HG03378 (cell line): ENCODE measurements around the gene FAM13A.
A peak's percentile ranks its signal among the peaks of the same experiment; 100 is the strongest.
"Not testable (repeated sequence)": the region's sequence is repeated elsewhere in the genome, so short reads cannot be mapped to it uniquely, and the experiment has no call there.

Source experiments
- ATAC-seq: cut with Tn5 transposase; IDR thresholded peaks from one replicate; pipeline ENCODE4 v1.9.1; 2021; ENCODE audit warnings: mild to moderate bottlenecking, moderate library complexity; ENCODE audit not compliant: unreplicated experiment

Gene FAM13A

DNA sequence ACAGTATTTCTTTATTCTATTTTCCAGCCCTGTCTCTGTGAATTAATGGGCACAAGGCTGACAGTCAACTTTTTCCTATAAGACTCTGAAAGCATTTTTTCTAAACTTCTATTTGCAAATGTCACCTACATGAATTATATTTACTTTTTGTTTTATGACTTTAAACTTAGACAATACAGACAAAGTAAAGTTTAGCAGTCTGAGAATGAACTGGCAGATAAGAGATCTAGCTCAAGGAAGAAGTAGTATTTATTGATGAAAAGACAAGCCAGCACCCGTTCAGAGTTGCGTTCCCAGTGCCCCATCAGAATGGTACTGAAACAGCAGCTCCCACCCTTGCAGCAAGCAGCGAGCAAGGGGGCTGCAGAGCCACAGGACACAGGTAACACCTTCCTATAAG lies 148.5 kb downstream of the FAM13A start:
- ATAC-seq = no peak

DNA sequence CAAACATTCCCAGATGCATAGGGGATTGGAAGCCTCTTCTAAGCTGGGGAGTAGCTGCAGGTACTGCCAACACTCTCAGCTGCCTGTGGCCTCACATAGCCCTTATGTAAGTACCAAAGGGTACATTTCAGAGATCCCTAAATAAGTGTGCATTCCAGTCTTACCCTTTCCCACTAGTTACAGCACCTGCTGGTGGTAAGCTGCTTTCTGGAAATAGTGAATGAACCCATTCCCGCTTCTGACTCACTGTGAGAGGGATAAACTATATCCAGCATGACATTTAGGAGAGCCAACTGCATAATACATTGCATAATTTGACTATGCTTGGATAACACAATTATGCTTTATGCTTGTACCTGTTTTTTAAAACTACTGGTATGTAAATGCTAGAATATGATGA lies 149.0 kb downstream of the FAM13A start:
- ATAC-seq = no peak

DNA sequence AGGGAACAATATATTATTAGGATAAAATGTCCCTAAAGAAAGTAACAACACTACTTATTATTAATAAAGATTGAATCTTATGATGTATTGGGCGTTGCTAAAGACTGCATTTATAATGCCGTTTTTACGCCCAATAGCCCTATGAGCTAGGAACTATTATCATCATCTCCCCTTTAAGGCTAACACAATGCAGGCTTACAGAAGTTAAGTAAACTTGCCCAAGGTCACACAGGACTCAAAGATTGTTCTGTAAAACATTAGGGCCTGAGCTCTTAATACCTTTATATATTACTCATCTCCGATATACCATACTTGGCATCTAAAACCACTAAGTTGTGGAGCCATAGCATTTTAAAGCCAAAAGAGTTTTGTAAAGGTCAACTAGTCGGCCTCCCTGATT lies 149.5 kb downstream of the FAM13A start:
- no peak for ATAC-seq

DNA sequence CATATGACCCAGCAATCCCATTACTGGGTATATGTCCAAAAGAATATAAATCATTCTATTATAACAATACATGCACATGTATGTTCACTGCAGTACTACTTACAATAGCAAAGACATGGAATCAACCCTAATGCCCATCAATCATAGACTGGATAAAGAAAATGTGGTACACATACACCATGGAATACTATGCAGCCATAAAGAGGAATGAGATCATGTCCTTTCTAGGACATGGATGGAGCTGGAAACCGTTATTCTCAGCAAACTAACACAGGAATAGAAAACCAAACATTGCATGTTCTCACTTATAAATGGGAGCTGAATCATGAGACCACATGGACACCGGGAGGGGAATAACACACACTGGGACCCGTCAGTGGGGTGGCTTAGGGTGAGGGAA lies 152.7 kb downstream of the FAM13A start:
- ATAC-seq = not testable (repeated sequence)

DNA sequence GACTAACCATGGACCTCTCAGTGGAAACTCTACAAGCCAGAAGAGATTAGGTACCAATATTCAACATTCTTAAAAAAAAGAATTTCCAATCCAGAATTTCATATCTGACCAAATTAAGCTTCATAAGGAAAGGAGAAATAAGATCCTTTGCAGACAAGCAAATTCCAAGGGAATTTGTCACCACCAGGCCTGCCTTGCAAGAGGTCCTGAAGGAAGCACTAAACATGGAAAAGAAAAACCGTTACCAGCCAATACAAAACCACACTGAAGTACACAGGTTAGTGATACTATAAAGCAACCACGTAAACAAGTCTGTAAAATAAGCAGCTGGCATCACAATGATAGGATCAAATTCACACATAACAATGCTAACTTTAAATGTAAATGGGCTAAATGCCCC lies 156.6 kb downstream of the FAM13A start:
- no peak for ATAC-seq

DNA sequence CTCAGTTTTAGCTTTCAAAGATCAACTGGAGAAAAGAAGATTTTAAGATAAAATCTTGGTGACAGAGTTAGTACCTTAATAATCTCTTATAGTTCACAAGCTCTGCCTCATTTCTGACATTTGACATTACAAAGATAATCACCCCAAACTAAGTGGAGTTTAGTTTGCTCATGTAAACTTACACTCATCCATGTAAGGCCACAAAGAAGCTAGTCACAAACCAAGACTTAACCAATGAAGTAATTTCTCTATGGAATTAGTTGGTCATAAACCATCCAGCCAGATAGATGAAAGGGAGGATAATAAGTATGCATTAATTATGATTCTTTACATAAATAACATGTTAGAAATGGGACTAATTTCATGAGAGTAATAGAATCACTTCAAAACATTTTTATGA lies 159.2 kb downstream of the FAM13A start:
- no peak for ATAC-seq

DNA sequence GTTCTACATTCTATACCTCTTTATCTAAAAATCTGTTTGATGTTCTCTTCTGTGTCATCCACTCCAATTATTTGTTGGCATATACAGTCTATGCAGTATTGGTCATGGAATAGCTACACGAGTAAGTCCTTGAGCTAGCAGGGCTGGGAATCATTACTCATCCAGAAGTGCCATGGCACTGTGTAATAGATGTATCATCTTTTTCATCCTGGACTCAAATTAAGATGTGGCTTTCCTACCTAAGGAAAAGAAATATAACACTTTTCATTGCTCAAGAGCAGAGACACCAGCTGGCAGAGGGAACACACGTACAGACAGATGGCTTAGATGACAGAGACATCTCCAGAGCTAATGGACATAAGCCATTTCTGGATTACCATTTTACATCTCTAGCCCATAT lies 159.8 kb downstream of the FAM13A start:
- no peak for ATAC-seq

DNA sequence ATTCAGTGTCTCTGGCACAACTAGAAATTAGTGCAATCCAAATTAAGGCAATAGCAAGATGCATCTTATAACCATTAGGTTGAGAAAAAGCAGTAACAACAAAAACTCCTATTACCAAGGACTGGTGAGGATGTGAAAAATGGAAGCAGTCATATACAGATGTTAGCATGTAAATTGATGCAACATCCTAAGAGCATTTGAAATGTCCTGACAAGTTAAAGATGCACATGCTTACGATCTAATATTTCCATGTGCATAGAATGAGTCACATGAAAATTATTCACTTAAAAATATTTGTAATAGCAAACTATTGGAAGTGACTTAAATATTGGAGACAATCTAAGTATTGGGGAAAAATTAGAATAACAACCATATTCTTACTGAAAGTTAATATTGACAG lies 163.0 kb downstream of the FAM13A start:
- no peak for ATAC-seq

DNA sequence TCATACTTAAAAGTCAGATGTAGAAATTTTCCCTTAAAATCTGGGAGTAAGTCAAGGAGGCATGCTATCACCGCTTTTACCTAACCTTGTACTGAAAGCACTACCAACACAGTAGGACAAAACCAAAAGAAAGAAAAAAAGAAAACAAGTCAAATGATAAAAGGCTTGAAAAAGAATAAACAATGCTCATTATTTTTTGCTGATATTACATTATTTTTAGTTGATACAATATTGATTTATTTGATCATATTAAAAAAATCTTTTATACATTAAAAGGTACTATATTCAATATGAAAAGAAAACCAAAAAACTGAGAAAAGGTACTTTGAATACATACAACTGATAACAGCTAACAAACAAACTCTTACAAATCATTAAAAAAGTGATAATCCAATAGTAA lies 164.3 kb downstream of the FAM13A start:
- ATAC-seq = no peak

DNA sequence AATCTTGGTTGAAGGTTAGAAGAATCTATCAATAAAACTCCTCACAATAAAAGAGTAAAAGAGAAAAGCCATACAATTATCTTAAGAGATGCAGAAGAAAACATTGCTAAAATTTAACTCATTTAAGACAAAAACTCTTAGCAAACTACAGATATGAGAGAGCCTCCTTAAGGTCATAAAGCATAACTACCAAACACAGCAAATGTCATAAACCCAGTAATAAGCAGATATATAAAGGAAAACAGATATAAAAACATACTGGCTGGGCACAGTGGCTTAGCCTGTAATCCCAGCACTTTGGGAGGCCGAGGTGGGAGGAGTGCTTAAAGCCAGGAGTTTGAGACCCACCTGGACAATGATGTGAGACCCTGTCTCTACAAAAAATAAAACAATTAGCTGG lies 165.3 kb downstream of the FAM13A start:
- no peak for ATAC-seq

DNA sequence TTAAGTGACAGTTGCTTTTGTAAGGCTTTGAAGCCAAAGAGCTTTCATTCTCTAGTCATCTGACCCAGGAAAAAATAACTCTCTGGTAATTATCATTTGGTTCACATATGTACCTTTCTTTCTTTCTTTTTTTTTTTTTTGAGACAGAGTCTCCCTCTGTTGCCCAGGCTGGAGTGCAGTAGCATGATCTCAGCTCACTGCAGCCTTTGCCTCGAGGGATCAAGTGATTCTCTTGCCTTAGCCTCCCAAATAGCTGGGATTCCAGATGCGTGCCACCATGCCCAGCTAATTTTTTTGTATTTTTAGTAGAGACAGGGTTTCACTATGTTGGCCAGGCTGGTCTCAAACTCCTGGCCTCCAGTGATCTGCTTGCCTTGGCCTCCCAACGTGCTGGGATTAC lies 169.6 kb downstream of the FAM13A start:
- not testable (repeated sequence) for ATAC-seq

DNA sequence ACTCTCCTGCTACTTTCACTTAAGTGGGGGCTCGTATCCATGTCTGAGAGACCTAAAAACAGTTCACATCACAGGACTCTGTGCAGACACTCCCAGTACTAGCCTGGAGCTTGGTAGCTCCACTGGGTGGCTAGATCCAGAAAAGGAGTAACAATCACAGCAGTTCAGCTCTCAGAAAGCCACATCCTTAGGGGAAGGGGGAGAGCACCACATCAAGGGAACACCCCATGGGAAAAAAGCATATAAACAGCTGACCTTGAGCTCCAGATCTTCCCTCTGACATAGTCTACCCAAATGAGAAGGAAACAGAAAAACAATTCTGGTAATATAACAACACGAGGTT lies 175.8 kb downstream of the FAM13A start:
- ATAC-seq = no peak

DNA sequence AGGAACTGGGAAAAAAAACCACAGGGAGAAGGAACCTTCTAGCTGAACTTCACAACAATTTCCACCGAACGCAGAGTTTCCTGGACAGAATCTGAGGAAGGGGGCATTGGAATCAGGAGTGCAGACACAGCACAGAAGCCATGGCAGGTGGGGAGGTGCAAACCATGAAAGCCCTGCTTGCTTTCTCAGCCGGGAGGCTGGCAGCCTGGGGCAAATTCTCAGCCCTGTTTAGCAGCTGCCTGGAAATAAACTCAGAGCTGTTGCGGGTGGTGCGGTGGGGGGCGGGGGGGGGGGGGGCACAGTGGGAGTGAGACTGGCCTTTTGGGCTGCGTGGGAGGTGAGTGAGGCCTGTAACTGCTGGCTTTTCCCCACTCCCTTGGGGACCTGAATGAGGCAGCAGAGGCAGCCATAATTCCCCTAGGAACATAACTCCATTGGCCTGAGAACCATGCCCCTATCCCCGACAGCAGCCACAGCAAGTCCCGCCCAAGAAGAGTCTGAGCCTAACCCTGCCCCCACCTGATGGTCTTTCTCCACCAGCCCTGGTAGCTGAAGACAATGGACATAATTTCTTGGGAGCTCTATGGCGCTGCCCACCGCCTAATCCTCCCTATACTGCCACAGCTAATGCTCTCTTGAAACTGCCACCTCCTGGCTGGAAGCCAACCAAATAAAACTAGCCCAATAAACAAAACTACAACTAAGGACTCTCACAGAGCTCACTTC lies 176.3 kb downstream of the FAM13A start:
- no peak for ATAC-seq

DNA sequence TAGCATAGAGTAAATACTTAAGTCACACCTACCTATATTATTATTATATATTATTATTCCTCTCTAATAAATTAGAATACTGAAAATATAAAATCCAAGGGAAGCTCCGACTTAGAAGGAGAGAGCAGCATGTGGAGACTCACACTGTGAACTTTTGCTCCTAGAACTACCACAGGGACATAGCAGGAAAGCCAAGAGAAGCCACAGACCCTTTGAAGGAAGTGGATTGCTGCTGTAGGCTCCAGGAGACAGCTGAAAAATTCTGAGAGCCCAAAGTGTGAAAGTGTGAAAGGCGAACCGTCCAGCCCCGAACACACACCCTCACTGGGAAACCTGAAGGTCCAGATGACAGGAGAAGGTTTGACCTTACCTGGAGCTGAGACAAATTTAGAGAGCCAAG lies 177.0 kb downstream of the FAM13A start:
- ATAC-seq = no peak

DNA sequence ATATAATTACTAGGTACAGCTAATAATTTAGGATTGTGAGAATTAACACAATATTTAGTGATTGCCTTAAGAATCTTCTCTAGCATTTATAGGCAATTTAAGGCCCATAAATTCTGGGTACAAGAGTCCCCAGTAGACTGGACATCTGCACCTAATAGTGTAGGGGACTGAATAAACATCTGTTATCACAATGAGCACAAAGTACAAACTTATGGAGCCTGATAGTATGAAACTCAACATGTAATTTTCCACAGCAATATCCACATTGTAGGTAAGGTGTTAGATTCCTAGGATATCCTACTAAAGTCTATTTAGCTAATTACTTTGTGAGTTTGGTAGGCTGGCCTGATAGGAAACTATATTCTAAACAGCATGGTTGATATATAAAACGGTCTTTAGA lies 178.3 kb downstream of the FAM13A start:
- ATAC-seq = no peak

DNA sequence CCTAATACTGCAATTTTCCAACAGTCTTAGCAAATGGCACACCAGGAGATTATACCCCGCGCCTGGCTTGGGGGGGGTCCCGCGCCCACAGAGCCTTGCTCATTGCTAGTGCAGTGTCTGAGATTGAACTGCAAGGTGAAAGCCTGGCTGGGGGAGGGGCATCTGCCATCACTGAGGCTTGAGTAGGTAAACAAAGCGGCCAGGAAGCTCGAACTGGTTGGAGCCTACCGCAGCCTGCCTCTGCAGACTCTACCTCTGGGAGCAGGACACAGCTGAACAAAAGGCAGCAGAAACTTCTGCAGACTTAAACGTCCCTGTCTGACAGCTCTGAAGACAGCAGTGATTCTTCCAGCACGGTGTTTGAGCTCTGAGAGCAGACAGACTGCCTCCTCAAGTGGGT lies 186.6 kb downstream of the FAM13A start:
- ATAC-seq = no peak

DNA sequence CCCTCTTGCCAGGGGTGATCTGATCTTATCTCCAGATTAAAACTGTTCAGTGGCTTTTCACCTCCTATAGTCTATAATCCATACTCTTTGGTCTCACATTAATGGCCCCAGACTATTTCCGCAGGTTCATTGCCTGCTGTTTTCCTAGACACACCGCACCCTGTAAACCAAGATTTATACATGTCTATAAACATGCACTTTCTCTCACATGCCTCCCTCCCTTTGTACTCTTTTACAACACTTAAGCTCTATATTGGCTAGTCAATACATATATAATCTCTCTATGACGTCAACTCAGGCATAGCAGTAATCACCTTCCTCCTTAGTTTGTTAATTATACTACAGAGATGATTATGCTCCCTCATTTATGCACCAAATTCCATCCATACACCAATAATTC lies 188.5 kb downstream of the FAM13A start:
- ATAC-seq = no peak

DNA sequence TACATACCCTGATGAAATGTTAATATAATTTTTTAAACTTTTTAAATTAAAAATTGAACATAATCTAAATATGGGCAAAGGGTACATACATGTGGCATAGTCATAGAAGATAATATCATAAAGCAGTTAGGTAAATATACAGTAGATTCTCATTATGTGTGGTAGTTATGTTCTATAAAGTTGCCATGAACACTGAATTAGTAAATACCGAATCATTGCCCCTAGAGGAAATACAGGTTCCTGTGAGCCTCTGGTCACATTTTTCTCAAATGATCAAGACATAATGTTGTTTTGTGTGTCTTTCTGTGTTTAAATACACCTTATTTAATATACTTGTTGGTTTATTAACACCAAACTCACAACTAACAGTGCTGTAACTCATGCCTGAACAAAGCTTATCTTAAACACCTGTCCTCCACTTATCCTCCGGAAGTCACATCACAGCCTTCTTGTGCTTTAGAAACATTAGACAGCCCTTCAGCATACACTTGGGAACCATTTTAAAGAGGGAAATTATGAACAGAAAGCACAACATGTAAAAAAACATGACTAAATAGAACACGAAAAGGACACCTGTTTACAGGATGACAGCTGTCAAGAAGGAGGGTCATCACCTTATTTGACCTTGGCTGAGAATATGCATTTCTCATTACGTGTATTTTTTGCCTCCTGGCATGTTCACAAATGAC lies 190.0 kb downstream of the FAM13A start:
- ATAC-seq = no peak

DNA sequence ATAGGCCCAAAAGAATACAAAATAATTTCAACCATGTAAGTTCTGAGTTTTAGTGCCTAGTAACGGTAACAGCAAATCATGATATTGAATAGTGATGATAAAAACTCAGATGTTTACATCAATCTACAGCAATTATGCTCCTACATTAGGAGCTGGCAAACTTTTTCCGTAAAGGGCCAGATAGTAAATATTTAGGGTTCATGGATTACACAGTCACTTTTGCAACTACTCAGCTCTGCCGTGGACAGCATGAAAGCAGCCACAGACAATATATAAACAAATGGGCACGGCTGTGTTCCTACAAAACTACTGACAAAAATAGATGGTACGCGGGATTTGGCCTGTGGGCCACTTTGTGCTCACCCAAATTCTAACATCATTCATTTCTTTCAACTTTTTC lies 191.5 kb downstream of the FAM13A start:
- no peak for ATAC-seq

DNA sequence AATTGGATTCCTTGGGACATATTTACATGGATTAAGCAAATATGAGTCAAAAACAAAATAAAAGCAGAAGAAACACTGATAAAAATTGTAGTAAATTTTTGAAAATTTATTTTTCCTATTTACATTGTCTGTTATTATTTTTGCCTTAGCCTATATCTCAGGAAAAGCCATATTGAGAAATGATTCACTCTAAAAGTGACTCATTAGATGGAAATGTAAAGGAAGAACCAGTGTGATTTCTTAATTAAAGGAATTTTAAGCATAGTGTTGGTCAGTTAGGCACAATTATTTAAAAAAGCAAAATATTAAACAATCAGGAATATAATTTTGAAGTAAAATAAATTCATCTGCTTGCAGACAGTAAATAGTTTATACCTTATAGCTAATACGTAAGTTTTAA lies 191.9 kb downstream of the FAM13A start:
- no peak for ATAC-seq

DNA sequence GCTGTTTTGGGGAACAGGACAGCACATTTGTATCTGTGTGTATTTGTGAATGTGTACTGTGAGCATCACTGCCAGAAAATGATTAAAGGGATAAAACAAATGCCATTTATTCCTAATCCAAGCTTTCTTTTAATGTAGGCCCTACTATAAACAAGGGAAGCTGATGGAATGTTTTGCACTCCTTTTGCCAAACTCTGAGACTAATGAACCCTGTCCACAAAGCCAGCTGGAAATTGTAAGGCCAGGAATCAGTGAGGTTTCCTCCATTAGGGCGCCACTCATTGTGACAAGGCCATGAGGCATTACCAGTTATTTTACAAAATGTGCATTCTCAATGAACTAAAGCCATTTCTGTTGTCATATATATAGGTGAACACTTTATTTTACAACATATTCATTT lies 196.4 kb downstream of the FAM13A start:
- ATAC-seq = no peak

DNA sequence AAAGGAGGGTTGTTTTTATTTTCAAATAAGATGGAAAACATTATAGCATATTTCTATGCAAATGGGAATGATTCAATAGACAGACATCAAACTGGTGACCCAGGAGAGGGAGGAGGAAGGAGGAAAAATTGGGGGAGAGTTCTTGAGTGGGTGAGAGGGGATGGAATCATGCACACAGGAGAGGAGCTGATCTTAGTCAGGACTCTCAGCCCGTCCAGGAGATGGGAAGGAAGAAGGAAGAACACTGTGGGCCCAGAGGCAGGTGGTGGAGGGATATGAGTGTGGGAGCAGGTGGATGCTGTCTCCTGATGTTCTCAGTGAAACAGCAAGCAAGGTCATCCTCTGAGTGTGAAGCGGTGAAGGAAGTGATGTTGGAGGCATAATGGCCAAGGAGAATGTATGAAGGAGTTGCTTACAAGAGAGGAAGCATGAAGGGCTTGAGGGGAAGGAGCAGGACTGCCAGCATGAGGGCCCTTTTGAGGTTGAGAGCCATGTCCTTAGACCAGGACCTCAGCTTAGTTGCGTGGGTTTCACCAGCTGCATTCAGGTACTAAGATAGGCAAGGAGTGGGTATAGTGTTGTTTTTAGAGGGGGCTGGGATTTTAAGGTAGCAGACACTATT lies 197.7 kb downstream of the FAM13A start:
- peak; percentile 2 for ATAC-seq
